CD4-positive, alpha-beta T cell (primary cell): ENCODE results near the gene PIBF1. TPM values are rescaled to one million over a fixed set of nuclear protein-coding genes. Genes with fewer than 3 reads are reported as not detected.
"Not testable (repeated sequence)": the region's sequence is repeated elsewhere in the genome, so short reads cannot be mapped to it uniquely, and the experiment has no call there.

ENCODE experiments used
- ATAC-seq: fragments of 200-7000 bp; cut with Tn5 transposase; one replicate; pipeline ENCODE4 v1.10.0; 2022; ENCODE audit warnings: mild to moderate bottlenecking; ENCODE audit not compliant: poor library complexity
- CTCF ChIA-PET: fragments of 350-600 bp; sonication (Branson Sonifier 250); formaldehyde crosslinking; loops from one replicate; lab custom pipeline; 2021; ENCODE audit warnings: antibody characterized with exemption, inconsistent platforms; lab: Charles Lee
- POLR2A ChIA-PET: fragments of 350-600 bp; sonication (Branson Sonifier 250); formaldehyde crosslinking; loops from one replicate; lab custom pipeline; 2021; ENCODE audit warnings: antibody characterized with exemption, inconsistent platforms; lab: Charles Lee
- DNase-seq, 14 experiments: peaks; one replicate each; pipeline ENCODE4 v3.0.0-alpha.2; 2013 to 2020; ENCODE audit warnings: mixed read lengths in 2 of 14
- H3K27ac ChIP-seq, 2 donors: one replicate each; pipeline versions ENCODE4 v1.5.1 to v1.7.0; 2013; ENCODE audit warnings: low read length in 2 of 2, low read depth in 1 of 2, mild to moderate bottlenecking in 1 of 2
- H3K27me3 ChIP-seq, 2 experiments: 1 replicate in 1 of 2; 2 replicates in 1 of 2; pipeline versions ENCODE4 v1.6.1 to v1.7.0; 2013; ENCODE audit warnings: low read length in 2 of 2, control low read depth in 1 of 2, mild to moderate bottlenecking in 1 of 2, moderate library complexity in 1 of 2; ENCODE audit not compliant: insufficient read depth in 2 of 2, control insufficient read depth in 1 of 2
- H3K36me3 ChIP-seq: one replicate; pipeline ENCODE4 v1.6.1; 2013; ENCODE audit warnings: low read length, control low read depth; ENCODE audit not compliant: insufficient read depth
- H3K4me1 ChIP-seq: one replicate; pipeline ENCODE4 v1.6.1; 2013; ENCODE audit warnings: low read length, control low read depth; ENCODE audit not compliant: insufficient read depth
- H3K4me3 ChIP-seq: one replicate; pipeline ENCODE4 v1.5.1; 2013; ENCODE audit warnings: mild to moderate bottlenecking, low read length, moderate library complexity
- H3K9me3 ChIP-seq, 2 experiments: 1 replicate in 1 of 2; 2 replicates in 1 of 2; pipeline versions ENCODE4 v1.6.1 to v1.7.0; 2013; ENCODE audit warnings: low read length in 2 of 2, mild to moderate bottlenecking in 2 of 2, control low read depth in 1 of 2, moderate library complexity in 1 of 2; ENCODE audit not compliant: control insufficient read depth in 1 of 2, insufficient read depth in 1 of 2
- H3K27ac Mint-ChIP-seq: one replicate; pipeline ENCODE4 v1.8.0; 2020; ENCODE audit warnings: mixed read lengths
- H3K27me3 Mint-ChIP-seq: one replicate; pipeline ENCODE4 v1.8.0; 2021; ENCODE audit warnings: mixed read lengths
- H3K36me3 Mint-ChIP-seq: one replicate; pipeline ENCODE4 v1.8.0; 2021; ENCODE audit warnings: low read depth, mixed read lengths
- H3K4me1 Mint-ChIP-seq: one replicate; pipeline ENCODE4 v1.8.0; 2021; ENCODE audit warnings: low read depth, mixed read lengths
- H3K4me3 Mint-ChIP-seq: one replicate; pipeline ENCODE4 v1.8.0; 2020; ENCODE audit warnings: mild to moderate bottlenecking, mixed read lengths
- H3K9me3 Mint-ChIP-seq: one replicate; pipeline ENCODE4 v1.8.0; 2020; ENCODE audit warnings: mixed read lengths
- CTCF ChIP-seq: fragments of 200-600 bp; IDR thresholded peaks from one replicate; pipeline ENCODE4 v1.8.0; 2022; ENCODE audit warnings: antibody characterized with exemption, mild to moderate bottlenecking
- intact Hi-C, 2 experiments: fragments of 100-400 bp; cut with DNase I in 1 of 2; cut with micrococcal nuclease in 1 of 2; formaldehyde crosslinking; loops; one replicate each; pipeline versions ENCODE4 v1.15.1 to v1.9.0; 2023 to 2025; cut with DNase I, micrococcal nuclease
- total RNA-seq, 174 experiments: library from RNA in 2 of 174; stranded (reverse) in 2 of 174; gene quantifications; one replicate each; pipeline ENCODE4 v1.2.3 and lab custom pipeline; 2021 to 2026

Gene PIBF1
- total RNA-seq, 2 experiments from 2014 or later: 22.6 to 22.7 TPM

- no peak overlapping the region for H3K4me3 Mint-ChIP-seq
- no peaks in the 10 kb centered on the region for H3K4me1 Mint-ChIP-seq
- H3K9me3 Mint-ChIP-seq: no peaks in the 10 kb centered on the region
- Histone ChIP-seq H3K27me3 (no peaks in the 10 kb centered on the region), H3K4me3 (no peak overlapping the region), H3K9me3 (no peaks in the 10 kb centered on the region), H3K4me1 (no peaks in the 10 kb centered on the region), H3K27ac (no peak overlapping the region), H3K36me3 (no peaks in the 10 kb centered on the region)
- intact Hi-C loops: no loop called here
- no peak for DNase-seq
- POLR2A ChIA-PET: no interaction called here
- ATAC-seq: no peak
- CTCF ChIA-PET: no interaction called here
- H3K36me3 Mint-ChIP-seq: no peaks in the 10 kb centered on the region
- H3K27ac Mint-ChIP-seq: no peak overlapping the region
- no peaks in the 10 kb centered on the region for H3K27me3 Mint-ChIP-seq
- no peak for TF ChIP-seq CTCF
Observed at GRCh38 chr13:73040484-73040883, 258.6 kb downstream of the PIBF1 start.

DNA sequence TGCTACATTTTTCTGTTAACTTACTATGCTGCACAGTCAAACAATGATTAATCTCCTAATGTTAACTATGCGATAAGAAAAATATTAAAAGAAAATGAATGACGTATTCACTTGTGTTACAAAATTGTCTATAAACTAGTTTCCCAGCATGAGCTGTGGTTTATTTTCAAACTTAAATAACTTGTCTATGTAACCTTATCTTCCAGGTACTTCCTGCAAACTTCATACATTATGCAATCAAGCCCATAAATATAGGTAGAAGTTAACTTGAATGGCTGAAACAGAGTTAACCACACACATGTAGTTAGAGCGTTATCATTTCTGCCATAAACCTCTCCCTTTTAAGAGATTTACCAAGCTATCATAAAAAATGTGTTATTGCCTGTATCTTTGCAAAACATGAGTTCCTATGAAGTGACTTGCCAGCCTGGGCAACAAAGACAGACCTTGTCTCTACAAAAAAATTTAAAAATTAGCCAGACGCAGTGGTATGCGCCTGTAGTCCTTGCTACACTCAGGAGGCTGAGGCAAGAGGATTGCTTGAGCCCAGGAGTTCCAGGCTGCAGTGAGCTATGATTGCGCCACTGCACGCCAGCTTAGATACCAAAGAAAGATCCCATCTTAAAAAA is 259.1 kb downstream of the PIBF1 start:
- Mint-ChIP-seq H3K9me3 (no peaks in the 10 kb centered on the region), H3K4me1 (no peaks in the 10 kb centered on the region), H3K27ac (no peak overlapping the region), H3K4me3 (no peak overlapping the region), H3K27me3 (no peaks in the 10 kb centered on the region), H3K36me3 (no peaks in the 10 kb centered on the region)
- no peak for DNase-seq
- Histone ChIP-seq H3K9me3 (no peaks in the 10 kb centered on the region), H3K27me3 (no peaks in the 10 kb centered on the region), H3K27ac (no peak overlapping the region), H3K4me1 (no peaks in the 10 kb centered on the region), H3K4me3 (no peak overlapping the region), H3K36me3 (no peaks in the 10 kb centered on the region)
- no peak for TF ChIP-seq CTCF
- ATAC-seq: no peak
- intact Hi-C loops: no loop called here
- ChIA-PET POLR2A (interaction anchor here (0.7 kb wide), 1 partner anchor 196 kb away, joined by 5 read pairs; no protein-coding TSS in a partner anchor), CTCF (interaction anchor here (0.6 kb wide), 1 partner anchor 50 kb away, joined by 3 read pairs; no protein-coding TSS in a partner anchor)

- DNase-seq (no peak), ATAC-seq (no peak)
- no peak overlapping the region for H3K27ac Mint-ChIP-seq
- H3K4me1 Mint-ChIP-seq: no peaks in the 10 kb centered on the region
- intact Hi-C loops: no loop called here
- H3K9me3 Mint-ChIP-seq: no peaks in the 10 kb centered on the region
- H3K36me3 Mint-ChIP-seq: no peaks in the 10 kb centered on the region
- Histone ChIP-seq H3K9me3 (no peaks in the 10 kb centered on the region), H3K4me1 (no peaks in the 10 kb centered on the region), H3K27ac (no peak overlapping the region), H3K27me3 (no peaks in the 10 kb centered on the region), H3K36me3 (no peaks in the 10 kb centered on the region), H3K4me3 (no peak overlapping the region)
- no peak overlapping the region for H3K4me3 Mint-ChIP-seq
- no peaks in the 10 kb centered on the region for H3K27me3 Mint-ChIP-seq
- TF ChIP-seq CTCF: no peak
- ChIA-PET POLR2A (no interaction called here), CTCF (no interaction called here)
Observed at GRCh38 chr13:73045031-73045430, 263.1 kb downstream of the PIBF1 start.

DNA sequence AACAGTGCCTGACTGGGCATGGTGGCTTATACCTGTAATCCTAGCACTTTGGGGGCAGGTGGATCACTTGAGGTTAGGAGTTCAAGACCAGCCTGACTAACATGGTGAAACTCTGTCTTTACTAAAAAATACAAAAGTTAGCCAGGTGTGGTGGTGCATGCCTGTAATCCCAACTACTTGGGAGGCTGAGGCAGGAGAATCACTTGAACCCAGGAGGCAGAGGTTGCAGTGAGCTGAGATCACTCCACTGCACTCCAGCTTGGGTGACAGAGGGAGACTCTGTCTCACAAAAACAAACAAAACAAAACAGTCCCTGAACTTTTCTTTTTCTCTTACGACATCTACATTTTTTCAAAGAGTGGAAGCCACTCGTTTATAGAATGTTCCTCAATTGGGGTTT is 266.7 kb downstream of the PIBF1 start:
- H3K36me3 ChIP-seq, intact Hi-C loops, H3K27ac ChIP-seq, H3K36me3 Mint-ChIP-seq, H3K4me1 ChIP-seq, CTCF ChIA-PET, DNase-seq, H3K9me3 Mint-ChIP-seq, ATAC-seq, H3K27ac Mint-ChIP-seq, H3K9me3 ChIP-seq, H3K27me3 ChIP-seq, POLR2A ChIA-PET, H3K4me3 Mint-ChIP-seq, H3K4me3 ChIP-seq, H3K4me1 Mint-ChIP-seq: not testable (repeated sequence)
- peaks cover 11% of the 10 kb centered on the region for H3K27me3 Mint-ChIP-seq
